Mesenchymal stem cell (in vitro differentiated cells and primary cell): ENCODE data around the gene RIMBP2.

Experiments used
- DNase-seq: peaks from one replicate; pipeline ENCODE4 v3.0.0-alpha.2; 2013
- H2AFZ ChIP-seq: one replicate; pipeline ENCODE4 v1.6.1; 2013; ENCODE audit warnings: low read depth, mild to moderate bottlenecking, control low read depth, inconsistent platforms, low read length, moderate library complexity
- H2AK5ac ChIP-seq: 2 replicates; pipeline ENCODE4 v1.6.1; 2013; ENCODE audit warnings: low read length, moderate library complexity, mild to moderate bottlenecking, inconsistent platforms; ENCODE audit not compliant: severe bottlenecking
- H2BK120ac ChIP-seq: one replicate; pipeline ENCODE4 v1.6.1; 2013; ENCODE audit warnings: low read depth, mild to moderate bottlenecking, inconsistent platforms, low read length, moderate library complexity
- H2BK12ac ChIP-seq, 2 experiments: one replicate each; pipeline ENCODE4 v1.6.1; 2013; ENCODE audit warnings: inconsistent platforms in 2 of 2, low read length in 2 of 2, mild to moderate bottlenecking in 2 of 2, moderate library complexity in 2 of 2, control low read depth in 1 of 2
- H2BK15ac ChIP-seq: one replicate; pipeline ENCODE4 v1.6.1; 2013; ENCODE audit warnings: mild to moderate bottlenecking, low read depth, inconsistent platforms; ENCODE audit not compliant: poor library complexity, severe bottlenecking
- H2BK5ac ChIP-seq: 2 replicates; pipeline ENCODE4 v1.6.1; 2013; ENCODE audit warnings: low read depth, mild to moderate bottlenecking, low read length, control low read depth, inconsistent platforms; ENCODE audit not compliant: poor library complexity, severe bottlenecking
- H3K14ac ChIP-seq, 2 experiments: one replicate each; pipeline ENCODE4 v1.6.1; 2013; ENCODE audit warnings: inconsistent platforms in 2 of 2, low read length in 2 of 2, control low read depth in 1 of 2, mild to moderate bottlenecking in 1 of 2, moderate library complexity in 1 of 2
- H3K18ac ChIP-seq, 2 experiments: one replicate each; pipeline ENCODE4 v1.6.1; 2013; ENCODE audit warnings: inconsistent platforms in 2 of 2, low read length in 2 of 2, control low read depth in 1 of 2, low read depth in 1 of 2, mild to moderate bottlenecking in 1 of 2
- H3K23ac ChIP-seq, 2 experiments: one replicate each; pipeline ENCODE4 v1.6.1; 2013; ENCODE audit warnings: inconsistent platforms in 2 of 2, low read length in 2 of 2, mild to moderate bottlenecking in 2 of 2, moderate library complexity in 2 of 2, control low read depth in 1 of 2
- H3K27ac ChIP-seq: 2 replicates; pipeline ENCODE4 v1.5.1; 2013; ENCODE audit warnings: mild to moderate bottlenecking, moderate library complexity, low read length, control low read depth, inconsistent platforms; ENCODE audit not compliant: poor library complexity, severe bottlenecking
- H3K27me3 ChIP-seq, 2 experiments: 2 replicates each; pipeline versions ENCODE4 v1.6.1 to v1.7.0; 2013; ENCODE audit warnings: low read length in 2 of 2, mild to moderate bottlenecking in 2 of 2, moderate library complexity in 2 of 2, control low read depth in 1 of 2, inconsistent platforms in 1 of 2; ENCODE audit not compliant: control insufficient read depth in 1 of 2, insufficient read depth in 1 of 2
- H3K36me3 ChIP-seq, 2 experiments: 2 replicates each; pipeline versions ENCODE4 v1.6.1 to v1.7.0; 2013; ENCODE audit warnings: low read length in 2 of 2, control low read depth in 1 of 2, inconsistent platforms in 1 of 2, low read depth in 1 of 2, mild to moderate bottlenecking in 1 of 2; ENCODE audit not compliant: insufficient read depth in 2 of 2, control insufficient read depth in 1 of 2
- H3K4ac ChIP-seq, 2 experiments: one replicate each; pipeline ENCODE4 v1.6.1; 2013; ENCODE audit warnings: inconsistent platforms in 2 of 2, low read length in 2 of 2, mild to moderate bottlenecking in 2 of 2, moderate library complexity in 2 of 2, control low read depth in 1 of 2, low read depth in 1 of 2
- H3K4me1 ChIP-seq: 2 replicates; pipeline ENCODE4 v1.6.1; 2013; ENCODE audit warnings: low read depth, low read length, control low read depth; ENCODE audit not compliant: control insufficient read depth, insufficient read depth
- H3K4me2 ChIP-seq: 2 replicates; pipeline ENCODE4 v1.6.1; 2013; ENCODE audit warnings: low read length, mild to moderate bottlenecking, inconsistent platforms; ENCODE audit not compliant: poor library complexity, severe bottlenecking
- H3K4me3 ChIP-seq, 2 experiments: 2 replicates each; pipeline versions ENCODE4 v1.5.1 to v1.7.0; 2013; ENCODE audit warnings: low read length in 2 of 2, mild to moderate bottlenecking in 2 of 2, control low read depth in 1 of 2, low read depth in 1 of 2; ENCODE audit not compliant: insufficient read depth in 1 of 2
- H3K79me1 ChIP-seq: replicated peaks from 2 replicates; pipeline ENCODE4 v1.6.1; 2013; ENCODE audit warnings: mild to moderate bottlenecking, control low read depth, low read length, inconsistent platforms; ENCODE audit not compliant: poor library complexity, severe bottlenecking
- H3K9ac ChIP-seq: 2 replicates; pipeline ENCODE4 v1.7.0; 2013; ENCODE audit warnings: mild to moderate bottlenecking, low read length, moderate library complexity
- H3K9me3 ChIP-seq: 2 replicates; pipeline ENCODE4 v1.7.0; 2013; ENCODE audit warnings: mild to moderate bottlenecking, low read length; ENCODE audit not compliant: control insufficient read depth
- H4K8ac ChIP-seq: one replicate; pipeline ENCODE4 v1.6.1; 2013; ENCODE audit warnings: inconsistent platforms, mild to moderate bottlenecking, low read length, moderate library complexity
- H4K91ac ChIP-seq: one replicate; pipeline ENCODE4 v1.6.1; 2013; ENCODE audit warnings: mild to moderate bottlenecking, low read length, inconsistent platforms
- WGBS: methylation state at CpG from one replicate; pipeline ENCODE4 v1.1.7; 2013; ENCODE audit warnings: mixed read lengths; 5-methylcytosine and 5-hydroxymethylcytosine counted together

The RIMBP2 gene

GRCh38 chr12:130613131-130613530 lies 103.0 kb downstream of the RIMBP2 start:
- Histone ChIP-seq H2AK5ac (no peak overlapping the region), H2AFZ (no peak overlapping the region), H3K4me2 (no peak overlapping the region), H4K8ac (no peak overlapping the region), H4K91ac (no peak overlapping the region), H3K18ac (no peak overlapping the region), H2BK12ac (no peak overlapping the region), H3K14ac (no peak overlapping the region), H2BK120ac (no peak overlapping the region), H3K9me3 (no peaks in the 10 kb centered on the region), H3K23ac (no peak overlapping the region), H2BK5ac (no peak overlapping the region), H2BK15ac (no peak overlapping the region), H3K27ac (no peak overlapping the region), H3K4me1 (no peaks in the 10 kb centered on the region), H3K36me3 (no peaks in the 10 kb centered on the region), H3K27me3 (no peaks in the 10 kb centered on the region), H3K9ac (no peak overlapping the region), H3K79me1 (no peaks in the 10 kb centered on the region), H3K4me3 (no peak overlapping the region), H3K4ac (no peak overlapping the region)
- DNase-seq, result no peak
- 86% methylated on average over 14 of the region's 14 CpGs for WGBS

- H2AK5ac ChIP-seq, result no peak overlapping the region
- H3K27ac ChIP-seq, result no peak overlapping the region
- H3K27me3 ChIP-seq, result no peaks in the 10 kb centered on the region
- WGBS, result 85% methylated on average over 39 of the region's 39 CpGs
- H3K4me2 ChIP-seq, result no peak overlapping the region
- no peak overlapping the region for H4K8ac ChIP-seq
- H3K14ac ChIP-seq, result no peak overlapping the region
- H3K4me3 ChIP-seq, result no peak overlapping the region
- H3K4ac ChIP-seq, result no peak overlapping the region
- H2AFZ ChIP-seq, result no peak overlapping the region
- H2BK5ac ChIP-seq, result no peak overlapping the region
- H3K18ac ChIP-seq, result no peak overlapping the region
- no peak overlapping the region for H2BK12ac ChIP-seq
- H3K23ac ChIP-seq, result no peak overlapping the region
- no peak overlapping the region for H2BK15ac ChIP-seq
- H3K9ac ChIP-seq, result no peak overlapping the region
- no peak overlapping the region for H4K91ac ChIP-seq
- no peak for DNase-seq
- H2BK120ac ChIP-seq, result no peak overlapping the region
- H3K36me3 ChIP-seq, result no peaks in the 10 kb centered on the region
- no peaks in the 10 kb centered on the region for H3K4me1 ChIP-seq
- H3K9me3 ChIP-seq, result no peaks in the 10 kb centered on the region
- no peaks in the 10 kb centered on the region for H3K79me1 ChIP-seq
Observed at GRCh38 chr12:130611026-130611905, 104.8 kb downstream of the RIMBP2 start.

GRCh38 chr12:130609966-130610365 lies 106.1 kb downstream of the RIMBP2 start:
- WGBS, result 74% methylated on average over 10 of the region's 11 CpGs
- no peaks in the 10 kb centered on the region for H3K4me1 ChIP-seq
- H3K14ac ChIP-seq, result no peak overlapping the region
- no peak overlapping the region for H3K23ac ChIP-seq
- H3K27ac ChIP-seq, result no peak overlapping the region
- H2BK12ac ChIP-seq, result no peak overlapping the region
- no peaks in the 10 kb centered on the region for H3K36me3 ChIP-seq
- H2BK120ac ChIP-seq, result no peak overlapping the region
- DNase-seq, result no peak
- no peaks in the 10 kb centered on the region for H3K79me1 ChIP-seq
- H4K91ac ChIP-seq, result no peak overlapping the region
- no peak overlapping the region for H3K4me2 ChIP-seq
- no peak overlapping the region for H3K4me3 ChIP-seq
- H3K4ac ChIP-seq, result no peak overlapping the region
- no peak overlapping the region for H3K9ac ChIP-seq
- H4K8ac ChIP-seq, result no peak overlapping the region
- H2BK5ac ChIP-seq, result no peak overlapping the region
- no peak overlapping the region for H2AK5ac ChIP-seq
- no peak overlapping the region for H2AFZ ChIP-seq
- no peaks in the 10 kb centered on the region for H3K9me3 ChIP-seq
- H3K18ac ChIP-seq, result no peak overlapping the region
- no peaks in the 10 kb centered on the region for H3K27me3 ChIP-seq
- H2BK15ac ChIP-seq, result no peak overlapping the region

GRCh38 chr12:130608831-130609230 lies 107.3 kb downstream of the RIMBP2 start:
- Histone ChIP-seq H3K9me3 (no peaks in the 10 kb centered on the region), H4K91ac (no peak overlapping the region), H3K4me3 (no peak overlapping the region), H3K14ac (no peak overlapping the region), H3K4ac (no peak overlapping the region), H3K27ac (no peak overlapping the region), H2BK5ac (no peak overlapping the region), H3K79me1 (no peaks in the 10 kb centered on the region), H3K4me2 (no peak overlapping the region), H2AFZ (no peak overlapping the region), H3K27me3 (no peaks in the 10 kb centered on the region), H3K23ac (no peak overlapping the region), H2AK5ac (no peak overlapping the region), H2BK12ac (no peak overlapping the region), H2BK120ac (no peak overlapping the region), H3K18ac (no peak overlapping the region), H3K9ac (no peak overlapping the region), H2BK15ac (no peak overlapping the region), H4K8ac (no peak overlapping the region), H3K4me1 (no peaks in the 10 kb centered on the region), H3K36me3 (no peaks in the 10 kb centered on the region)
- 81% methylated on average over 6 of the region's 7 CpGs for WGBS
- DNase-seq, result no peak
